Fibroblast of lung (primary cell): Measurements from ENCODE around the gene SYTL1. TPM values are rescaled to one million over a fixed set of nuclear protein-coding genes. Genes with fewer than 3 reads are reported as not detected.

Source experiments
- DNase-seq, 2 donors: peaks; one replicate each; pipeline versions ENCODE4 v3.0.0 to v3.0.0-alpha.2; 2010; ENCODE audit warnings: low read depth in 2 of 2
- H2AFZ ChIP-seq: 2 replicates; pipeline ENCODE4 v1.5.1; 2012; ENCODE audit warnings: low read length, control low read depth, inconsistent platforms
- H3K27ac ChIP-seq: 2 replicates; pipeline ENCODE4 v1.5.1; 2011; ENCODE audit warnings: low read length, control low read depth; ENCODE audit not compliant: insufficient read depth
- H3K27me3 ChIP-seq: 2 replicates; pipeline ENCODE4 v1.5.1; 2011; ENCODE audit warnings: mild to moderate bottlenecking, low read length; ENCODE audit not compliant: control insufficient read depth, insufficient read depth
- H3K36me3 ChIP-seq: 2 replicates; pipeline ENCODE4 v1.5.1; 2011; ENCODE audit warnings: low read length; ENCODE audit not compliant: control insufficient read depth, insufficient read depth
- H3K4me1 ChIP-seq: 2 replicates; pipeline ENCODE4 v1.5.1; 2011; ENCODE audit warnings: low read length; ENCODE audit not compliant: control insufficient read depth, insufficient read depth; ENCODE audit errors: extremely low read depth
- H3K4me2 ChIP-seq: 2 replicates; pipeline ENCODE4 v1.5.1; 2011; ENCODE audit warnings: low read length, control low read depth; ENCODE audit not compliant: insufficient read depth; ENCODE audit errors: extremely low read depth
- H3K4me3 ChIP-seq, 4 experiments: fragments of 200-600 bp in 1 of 4; sonication (generic) in 1 of 4; replicated peaks in 1 of 4; 2 replicates each; pipeline ENCODE4 v1.5.1; 2011 to 2016; ENCODE audit warnings: low read length in 4 of 4, low read depth in 3 of 4, mild to moderate bottlenecking in 3 of 4, control low read depth in 2 of 4, inconsistent platforms in 1 of 4, mixed read lengths in 1 of 4; ENCODE audit not compliant: insufficient read depth in 1 of 4; ENCODE audit errors: control extremely low read depth in 1 of 4
- H3K79me2 ChIP-seq: 2 replicates; pipeline ENCODE4 v1.5.1; 2012; ENCODE audit warnings: mild to moderate bottlenecking, low read length, inconsistent platforms; ENCODE audit not compliant: control insufficient read depth, insufficient read depth
- H3K9ac ChIP-seq: 2 replicates; pipeline ENCODE4 v1.5.1; 2011; ENCODE audit warnings: mild to moderate bottlenecking, low read length, control low read depth; ENCODE audit not compliant: insufficient read depth
- H3K9me3 ChIP-seq: 2 replicates; pipeline ENCODE4 v1.5.1; 2012; ENCODE audit warnings: low read depth, low read length; ENCODE audit not compliant: control insufficient read depth, insufficient read depth
- H4K20me1 ChIP-seq: 2 replicates; pipeline ENCODE4 v1.5.1; 2011; ENCODE audit warnings: low read length; ENCODE audit not compliant: control insufficient read depth, insufficient read depth; ENCODE audit errors: extremely low read depth
- EZH2 ChIP-seq: IDR thresholded peaks from 2 replicates; pipeline ENCODE4 v1.5.1; 2012; ENCODE audit warnings: low read length, control low read depth, mild to moderate bottlenecking; ENCODE audit errors: missing control alignments
- polyA plus RNA-seq, 2 donors: library from polyadenylated mRNA; depleted of rRNA in 1 of 2; stranded (reverse) in 1 of 2; unstranded in 1 of 2; fragments of >200 nt; gene quantifications; 2 replicates each; pipeline ENCODE4 v1.2.1, GENCODE V29; 2011 to 2012; ENCODE audit warnings: missing spikeins in 1 of 2
- total RNA-seq: library from RNA; depleted of rRNA; stranded (reverse); fragments of >200 nt; gene quantifications from 2 replicates; pipeline ENCODE4 v1.2.1, GENCODE V29; 2014
- TF ChIP-seq, protein P1 (sequence below), 2 donors: IDR thresholded peaks in 1 of 2; conservative IDR thresholded peaks in 1 of 2; 1 replicate in 1 of 2; 2 replicates in 1 of 2; pipeline ENCODE4 v1.5.1; 2011 to 2012; ENCODE audit warnings: low read length in 2 of 2, control low read depth in 1 of 2, inconsistent platforms in 1 of 2, low read depth in 1 of 2, mild to moderate bottlenecking in 1 of 2

Gene SYTL1
- total and polyA plus RNA-seq, 2 donors (not counting 1 experiment from before 2014, with no cell fraction given), result 0.02 to 0.17 TPM

DNA sequence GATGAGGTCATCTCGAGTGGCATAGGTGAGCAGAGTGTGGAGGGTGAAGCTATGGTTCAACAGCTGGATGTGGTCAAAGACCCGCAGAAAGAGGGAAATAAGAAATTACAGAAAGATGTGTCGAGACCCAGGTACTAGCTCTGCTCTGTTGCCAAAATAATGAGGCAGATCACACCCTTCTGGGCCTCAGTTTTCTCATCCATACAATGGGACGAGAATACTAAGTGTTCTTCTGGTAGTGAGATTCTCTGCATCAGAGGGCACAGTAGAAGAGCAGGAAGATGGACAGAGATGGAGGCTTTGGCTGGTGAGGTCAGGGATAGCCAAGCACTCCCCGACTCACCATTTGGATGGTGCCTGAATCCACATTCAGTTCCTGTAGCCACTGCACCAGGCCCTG, 13.9 kb downstream of the SYTL1 start:
- Histone ChIP-seq H3K27me3 (no peaks in the 10 kb centered on the region), H3K9me3 (no peaks in the 10 kb centered on the region), H3K79me2 (no peaks in the 10 kb centered on the region), H4K20me1 (no peaks in the 10 kb centered on the region), H3K27ac (no peak overlapping the region), H3K4me2 (no peak overlapping the region), H3K36me3 (peaks cover 27% of the 10 kb centered on the region), H3K4me3 (no peak overlapping the region), H3K9ac (no peak overlapping the region), H3K4me1 (no peaks in the 10 kb centered on the region), H2AFZ (no peak overlapping the region)
- TF ChIP-seq, protein P1, sequence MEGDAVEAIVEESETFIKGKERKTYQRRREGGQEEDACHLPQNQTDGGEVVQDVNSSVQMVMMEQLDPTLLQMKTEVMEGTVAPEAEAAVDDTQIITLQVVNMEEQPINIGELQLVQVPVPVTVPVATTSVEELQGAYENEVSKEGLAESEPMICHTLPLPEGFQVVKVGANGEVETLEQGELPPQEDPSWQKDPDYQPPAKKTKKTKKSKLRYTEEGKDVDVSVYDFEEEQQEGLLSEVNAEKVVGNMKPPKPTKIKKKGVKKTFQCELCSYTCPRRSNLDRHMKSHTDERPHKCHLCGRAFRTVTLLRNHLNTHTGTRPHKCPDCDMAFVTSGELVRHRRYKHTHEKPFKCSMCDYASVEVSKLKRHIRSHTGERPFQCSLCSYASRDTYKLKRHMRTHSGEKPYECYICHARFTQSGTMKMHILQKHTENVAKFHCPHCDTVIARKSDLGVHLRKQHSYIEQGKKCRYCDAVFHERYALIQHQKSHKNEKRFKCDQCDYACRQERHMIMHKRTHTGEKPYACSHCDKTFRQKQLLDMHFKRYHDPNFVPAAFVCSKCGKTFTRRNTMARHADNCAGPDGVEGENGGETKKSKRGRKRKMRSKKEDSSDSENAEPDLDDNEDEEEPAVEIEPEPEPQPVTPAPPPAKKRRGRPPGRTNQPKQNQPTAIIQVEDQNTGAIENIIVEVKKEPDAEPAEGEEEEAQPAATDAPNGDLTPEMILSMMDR (conservative IDR thresholded peaks at IDR 0.05 in 1 of 2, IDR thresholded peaks at IDR 0.05 in 1 of 2; ENCODE audit: low read depth in 1 of 2, low read length in 2 of 2), result no peak
- no peak for TF ChIP-seq EZH2
- no peak for DNase-seq

DNA sequence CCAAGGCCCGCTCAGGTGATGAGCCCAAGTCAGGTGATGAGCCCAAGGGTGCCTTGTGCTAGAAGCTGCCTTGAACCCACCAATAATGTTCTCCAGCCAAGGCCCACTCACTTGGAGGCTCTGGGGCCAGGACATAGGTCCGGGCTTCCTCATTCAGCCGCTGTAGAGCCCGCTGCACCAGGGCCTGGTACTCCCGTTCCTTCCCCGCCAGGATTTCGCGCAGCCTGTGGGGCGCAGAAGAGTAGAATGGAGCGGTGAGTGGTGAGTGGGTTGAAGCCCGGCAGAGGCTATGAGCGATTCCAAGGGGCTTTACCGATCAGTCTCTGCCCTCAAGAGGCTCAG, 14.4 kb downstream of the SYTL1 start:
- H3K79me2 ChIP-seq, result no peaks in the 10 kb centered on the region
- H3K36me3 ChIP-seq, result peaks cover 29% of the 10 kb centered on the region
- no peak overlapping the region for H3K4me3 ChIP-seq
- H2AFZ ChIP-seq, result no peak overlapping the region
- H4K20me1 ChIP-seq, result no peaks in the 10 kb centered on the region
- H3K4me2 ChIP-seq, result no peak overlapping the region
- TF ChIP-seq EZH2, result no peak
- TF ChIP-seq, protein P1 (conservative IDR thresholded peaks at IDR 0.05 in 1 of 2, IDR thresholded peaks at IDR 0.05 in 1 of 2; ENCODE audit: low read depth in 1 of 2, low read length in 2 of 2), result no peak
- no peak overlapping the region for H3K27ac ChIP-seq
- H3K9me3 ChIP-seq, result no peaks in the 10 kb centered on the region
- DNase-seq, result no peak
- H3K27me3 ChIP-seq, result no peaks in the 10 kb centered on the region
- H3K9ac ChIP-seq, result no peak overlapping the region
- no peaks in the 10 kb centered on the region for H3K4me1 ChIP-seq

DNA sequence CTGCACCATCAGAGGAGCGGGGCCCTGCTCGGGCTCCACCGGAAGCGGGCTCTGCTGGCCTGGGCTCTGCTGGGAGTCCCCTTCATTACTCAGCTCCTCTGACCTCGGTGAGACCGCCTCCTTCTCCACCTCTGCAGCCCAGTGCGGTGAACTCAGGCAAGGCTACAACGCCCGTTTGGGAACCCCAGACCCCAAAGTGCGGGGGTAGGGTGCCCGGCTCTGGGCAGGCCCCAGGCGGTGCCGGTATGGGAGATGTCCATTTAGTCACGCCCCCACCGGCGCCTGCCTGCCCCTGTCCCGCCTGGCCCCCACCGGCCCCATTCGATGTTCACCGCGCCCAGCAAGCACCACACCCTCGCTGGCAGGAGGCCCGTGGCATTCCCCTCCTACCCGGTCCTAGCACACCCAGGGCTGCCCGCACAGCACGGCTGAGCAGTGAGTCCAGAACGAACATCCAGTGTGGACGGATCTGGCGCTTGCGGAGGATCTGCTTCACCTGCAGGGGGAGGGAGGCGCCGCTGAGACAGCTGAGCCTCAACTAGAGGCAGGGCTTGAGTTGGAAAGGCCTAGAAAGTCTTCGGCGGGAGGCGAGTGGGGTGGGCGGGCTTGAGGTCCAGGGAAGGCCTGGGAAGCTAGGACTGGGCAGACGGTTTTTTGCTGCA, 14.9 kb downstream of the SYTL1 start:
- Histone ChIP-seq H3K27me3 (no peaks in the 10 kb centered on the region), H3K4me3 (no peak overlapping the region), H3K36me3 (peaks cover 29% of the 10 kb centered on the region), H3K27ac (no peak overlapping the region), H3K9me3 (no peaks in the 10 kb centered on the region), H2AFZ (no peak overlapping the region), H4K20me1 (no peaks in the 10 kb centered on the region), H3K79me2 (no peaks in the 10 kb centered on the region), H3K4me1 (no peaks in the 10 kb centered on the region), H3K4me2 (no peak overlapping the region), H3K9ac (no peak overlapping the region)
- TF ChIP-seq EZH2, result no peak
- TF ChIP-seq, protein P1 (conservative IDR thresholded peaks at IDR 0.05 in 1 of 2, IDR thresholded peaks at IDR 0.05 in 1 of 2; ENCODE audit: low read depth in 1 of 2, low read length in 2 of 2), result no peak
- no peak for DNase-seq
